ENCODE measurements around the gene GLCE. TPM values are rescaled to one million over a fixed set of nuclear protein-coding genes. Genes with fewer than 3 reads are reported as not detected.

The GLCE gene
- total RNA-seq, result 38.5 TPM

GRCh38 chr15:69160141-69160993 is at the start of gene GLCE:
Gene GLCE, plus strand, starts transcription at chr15:69160635. Its CDS starts 95,172 bp downstream, at chr15:69255807.

GRCh38 chr15:69298697-69299441 is 138.4 kb downstream of the GLCE start, which contains the start of gene PAQR5:
Gene PAQR5, plus strand, starts transcription at chr15:69298912. Its CDS starts 61,169 bp downstream, at chr15:69360081.

Other genes with a start within 250 kb of the GLCE start
- gene SPESP1, start 230.1 kb upstream of the GLCE start, total RNA-seq, result 1.6 TPM
- 0.23 TPM for gene NOX5, start 145.9 kb upstream of the GLCE start, total RNA-seq
- 32.4 TPM for gene PAQR5, start 138.3 kb downstream of the GLCE start, total RNA-seq

All from metanephros (tissue), 1 donor.